ENCODE results near the gene CTNS.

The CTNS gene

GRCh38 chr17:3659541-3660111 is 23.1 kb downstream of the CTNS start:
- DNase-seq = no peak

- DNase-seq = no peak
Observed at GRCh38 chr17:3660311-3660891, 23.8 kb downstream of the CTNS start.

DNA sequence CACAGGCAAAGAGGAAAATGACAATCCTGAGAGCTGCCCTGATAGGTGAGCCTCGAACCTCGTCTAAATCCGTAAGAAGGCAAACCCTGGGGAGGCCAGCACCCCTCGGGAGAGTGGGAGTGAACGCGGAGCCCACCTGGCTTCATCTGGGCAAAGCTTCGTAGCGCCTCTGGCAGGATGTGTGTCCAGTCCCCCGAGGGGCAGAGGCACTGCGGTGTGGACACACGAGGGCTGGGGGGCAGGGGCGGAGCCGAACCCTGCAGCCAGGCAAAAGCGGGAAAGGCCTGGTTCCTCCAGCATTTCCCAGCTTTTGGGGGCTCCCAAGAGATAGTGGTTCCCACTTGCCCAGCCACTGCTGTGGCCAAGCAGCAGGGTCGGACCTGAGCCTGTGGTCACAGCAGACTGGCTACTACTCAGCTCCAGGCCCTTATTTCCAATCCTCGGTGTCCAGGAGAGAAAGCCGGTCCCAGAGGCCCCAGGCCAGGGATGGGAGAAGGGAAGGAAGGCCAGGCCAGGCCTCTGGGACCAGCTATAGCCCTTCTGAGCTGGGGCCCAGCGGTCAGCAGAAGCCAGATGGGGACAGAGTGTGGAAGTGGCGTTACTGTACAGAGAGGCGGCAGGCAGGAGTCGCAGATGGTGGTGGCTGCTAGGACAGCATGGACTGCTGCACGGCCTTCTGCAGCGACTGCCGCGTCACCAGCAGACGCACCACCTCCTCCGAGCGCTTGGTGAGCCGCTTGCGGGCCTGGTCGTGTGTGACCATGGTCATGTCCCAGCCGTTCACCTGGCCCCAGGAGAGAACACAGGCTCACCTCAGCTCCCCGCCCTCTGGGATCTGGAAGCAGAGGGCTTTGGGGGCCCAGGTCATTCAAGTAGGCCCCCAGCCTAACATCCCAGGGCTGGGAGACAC is 26.8 kb downstream of the CTNS start:
- DNase-seq = no peak

DNA sequence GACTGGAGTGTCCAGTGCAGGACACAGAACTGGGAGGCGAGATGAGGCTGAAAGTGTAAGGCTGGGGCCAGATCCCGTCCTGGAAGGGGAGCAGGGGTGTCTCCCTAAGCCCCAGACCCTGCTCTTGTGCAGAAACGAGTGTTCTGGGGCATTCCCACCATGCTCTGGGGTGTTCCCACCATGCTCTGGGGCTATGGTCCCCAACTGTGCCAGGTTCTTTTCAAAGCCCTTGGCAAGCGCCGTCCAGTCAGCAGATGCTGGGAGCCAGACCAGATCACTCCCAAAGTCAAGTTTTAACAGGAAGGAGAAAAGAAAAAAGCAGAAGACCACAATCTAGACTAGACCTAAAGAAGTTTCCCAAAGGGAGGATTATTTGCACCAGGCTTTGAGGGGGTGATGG is 29.3 kb downstream of the CTNS start:
- no peak for DNase-seq

DNA sequence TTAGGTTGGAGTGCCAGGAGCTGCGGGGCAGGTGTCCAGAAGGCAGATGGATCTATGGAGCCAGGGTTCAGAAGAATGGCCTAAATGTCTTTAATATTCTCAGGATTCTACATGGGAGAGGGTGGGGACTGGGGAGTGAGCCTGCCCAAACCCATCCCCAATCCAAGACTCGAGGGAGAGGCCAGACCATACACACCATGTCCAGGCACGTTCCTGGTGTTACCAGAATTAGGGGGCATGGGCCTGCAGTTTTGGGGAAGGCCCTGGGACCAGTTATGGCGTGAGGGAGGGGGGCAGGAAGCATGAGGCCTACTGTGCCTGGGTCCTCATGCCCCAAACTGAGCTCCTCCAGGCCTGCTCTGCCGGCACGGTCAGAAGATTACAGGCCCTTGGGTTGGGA is 30.0 kb downstream of the CTNS start:
- DNase-seq = no peak

- peak; percentile 28 for DNase-seq
Observed at GRCh38 chr17:3667366-3668278, 31.1 kb downstream of the CTNS start.

DNA sequence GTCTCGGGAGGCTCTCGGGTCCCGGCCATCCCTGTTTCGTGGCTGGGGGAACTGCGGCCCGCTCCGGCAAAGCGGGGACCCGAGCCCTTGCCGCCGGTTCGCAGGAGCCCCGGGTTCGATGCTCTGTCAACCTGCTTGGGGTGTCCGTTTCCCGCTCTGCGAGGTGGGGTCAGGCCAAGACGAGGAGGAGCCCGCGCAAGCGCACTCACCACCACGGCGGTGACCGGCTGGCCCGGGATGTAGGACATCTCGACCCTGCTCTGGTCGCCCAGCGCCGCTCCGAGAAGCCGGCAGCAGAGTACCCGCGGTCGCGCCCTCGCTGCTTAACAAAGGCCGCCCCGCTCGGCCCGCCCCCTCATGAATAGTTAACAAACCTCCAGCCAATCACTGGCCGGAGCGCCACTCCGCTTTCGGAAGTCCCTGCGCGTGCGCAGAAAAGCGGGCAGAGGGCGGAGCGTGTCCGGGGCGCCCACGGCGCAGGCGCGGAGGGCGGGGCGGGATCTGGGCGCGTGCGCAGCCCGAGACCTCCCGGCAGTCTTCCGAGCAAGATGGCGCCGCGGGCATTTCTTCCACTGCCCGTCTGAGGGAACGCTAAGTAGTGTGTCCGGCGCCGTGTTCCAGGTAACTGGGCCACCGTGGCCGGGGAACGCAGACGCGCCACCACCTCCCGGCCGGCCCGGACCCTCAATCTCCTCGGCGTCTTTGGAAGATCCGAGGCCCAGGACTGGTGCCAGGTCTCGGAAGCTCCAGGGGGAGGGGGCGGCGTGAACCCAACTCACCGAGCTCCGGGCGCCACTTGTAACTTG is 31.9 kb downstream of the CTNS start, which contains the start of the genes EMC6 and TAX1BP3:
Gene EMC6 (plus strand): TSS at position 534 of the 806 bp plus-strand sequence. CDS start 335 bp downstream, outside the sequence.
Gene TAX1BP3 (minus strand): TSS at position 300 of the 806 bp plus-strand sequence. CDS start 52 bp downstream, at position 248.
- peak; percentile 100 for DNase-seq

GRCh38 chr17:3669085-3669347 is 32.5 kb downstream of the CTNS start:
- no peak for DNase-seq

GRCh38 chr17:3669548-3669947 is 33.0 kb downstream of the CTNS start:
- no peak for DNase-seq

GRCh38 chr17:3672571-3672970 is 36.0 kb downstream of the CTNS start:
- DNase-seq = no peak

- DNase-seq = no peak
Observed at GRCh38 chr17:3675886-3676285, 39.3 kb downstream of the CTNS start.

- no peak for DNase-seq
Observed at GRCh38 chr17:3678095-3678820, 41.7 kb downstream of the CTNS start.

- DNase-seq = no peak
Observed at GRCh38 chr17:3678821-3679530, 42.4 kb downstream of the CTNS start.

GRCh38 chr17:3679531-3680126 is 43.1 kb downstream of the CTNS start:
- DNase-seq = no peak

DNA sequence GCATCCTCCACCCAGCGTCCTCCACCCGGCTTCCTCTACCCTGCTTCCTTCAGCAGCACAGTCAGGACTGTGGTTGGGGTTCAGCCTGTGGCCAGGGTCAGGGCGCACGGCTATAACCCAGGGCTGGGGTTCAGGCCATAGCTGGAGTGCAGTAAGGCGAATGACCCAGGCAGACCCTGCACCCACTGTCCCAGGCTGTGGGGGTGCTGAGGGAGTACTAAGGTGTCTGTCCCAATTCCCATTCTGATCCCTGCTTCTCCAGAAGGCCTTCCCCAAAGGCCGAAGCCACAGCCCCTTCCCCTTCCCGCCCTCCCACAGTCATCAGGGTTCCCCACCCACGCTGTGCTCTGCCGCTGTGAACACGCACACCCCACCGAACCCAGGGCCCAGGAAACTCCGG is 44.5 kb downstream of the CTNS start:
- DNase-seq = no peak

DNA sequence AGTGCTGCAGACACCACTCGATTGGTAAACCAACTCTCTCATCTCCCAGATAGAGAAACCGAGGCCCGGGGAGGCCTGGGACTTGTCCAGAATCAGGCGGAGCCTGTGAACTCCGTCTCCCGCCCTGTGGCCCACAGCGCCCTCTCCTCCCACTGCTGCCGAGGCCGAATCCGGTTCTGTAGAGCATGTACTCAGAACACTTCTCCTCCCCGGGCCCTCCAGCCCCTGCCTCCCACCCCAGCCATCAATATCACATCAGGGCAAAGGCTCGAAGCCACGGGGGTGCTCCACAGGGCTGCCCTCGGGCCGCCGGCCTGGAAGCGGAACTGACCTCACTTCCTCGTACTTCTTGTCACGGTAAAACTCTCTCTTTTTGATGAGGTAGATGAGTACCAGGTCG is 45.0 kb downstream of the CTNS start:
- no peak for DNase-seq

- DNase-seq = no peak
Observed at GRCh38 chr17:3682033-3682432, 45.5 kb downstream of the CTNS start.

DNA sequence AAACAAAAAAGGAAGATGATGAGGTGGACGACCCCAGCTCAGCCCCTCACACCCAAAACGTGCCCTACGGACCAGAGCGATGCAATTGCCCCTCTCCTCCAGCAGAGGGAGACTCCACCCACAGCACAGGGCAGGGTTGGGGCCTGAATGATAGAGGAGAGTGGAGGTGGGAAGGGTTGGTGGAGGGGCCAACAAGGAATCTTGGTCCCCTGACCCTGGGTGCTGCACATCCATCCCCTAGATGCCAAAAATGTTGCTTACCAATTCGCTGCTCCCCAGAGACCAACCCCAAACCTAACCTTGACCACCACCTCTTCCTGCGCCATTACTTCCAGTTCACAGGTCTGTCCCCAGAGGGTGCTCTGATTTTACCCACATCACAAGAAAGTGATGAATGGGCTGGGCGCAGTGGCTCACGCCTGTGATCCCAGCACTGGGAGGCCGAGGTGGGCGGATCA is 46.5 kb downstream of the CTNS start:
- peak; percentile 68 for DNase-seq

DNA sequence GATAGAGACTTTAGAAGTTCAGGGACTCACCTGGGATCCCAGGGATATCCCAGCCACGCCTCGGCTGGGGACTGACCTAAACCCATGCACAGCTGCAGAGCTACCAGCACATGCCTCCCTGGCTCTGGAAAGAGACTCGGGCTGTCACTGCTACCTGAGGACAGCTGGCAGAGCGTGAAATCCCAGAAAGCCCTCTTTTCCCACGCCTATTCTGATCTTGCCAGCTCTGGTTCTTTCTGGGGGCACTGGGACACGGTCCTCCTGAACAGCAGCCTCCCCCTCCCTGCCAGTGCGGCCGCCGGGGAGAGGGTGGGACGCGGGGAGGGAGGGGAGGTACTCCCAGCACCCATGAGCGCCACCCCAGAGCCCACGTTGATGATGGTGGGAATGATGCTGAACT is 48.6 kb downstream of the CTNS start:
- no peak for DNase-seq

GRCh38 chr17:3688027-3688553 is 51.5 kb downstream of the CTNS start:
- DNase-seq = no peak
